Stimulated activated CD8-positive, alpha-beta memory T cell treated with anti-CD3 and anti-CD28 coated beads, Interleukin-15, amount 100 ng/mL, for 4 hours (primary cell): ENCODE data around the gene COL9A3.
A peak's percentile ranks its signal among the peaks of the same experiment; 100 is the strongest.

Experiments used
- DNase-seq, 2 donors: peaks; one replicate each; pipeline ENCODE4 v3.0.0-alpha.2; 2020; ENCODE audit warnings: low read depth in 2 of 2

The COL9A3 gene

GRCh38 chr20:62816884-62817873 lies at the start of gene COL9A3:
Gene COL9A3 (plus strand): TSS chr20:62817050. CDS start chr20:62817065, 15 bp downstream.
- DNase-seq = no peak

GRCh38 chr20:62768234-62768546 lies 48.7 kb upstream of the COL9A3 start:
- no peak for DNase-seq

GRCh38 chr20:62768551-62769287 lies 48.1 kb upstream of the COL9A3 start:
- no peak for DNase-seq

- no peak for DNase-seq
Observed at GRCh38 chr20:62769346-62770071, 47.3 kb upstream of the COL9A3 start.

GRCh38 chr20:62770111-62770910 lies 46.5 kb upstream of the COL9A3 start:
- DNase-seq = no peak

GRCh38 chr20:62770916-62771315 lies 45.9 kb upstream of the COL9A3 start:
- DNase-seq = no peak

GRCh38 chr20:62771396-62772102 lies 45.3 kb upstream of the COL9A3 start:
- no peak for DNase-seq

DNA sequence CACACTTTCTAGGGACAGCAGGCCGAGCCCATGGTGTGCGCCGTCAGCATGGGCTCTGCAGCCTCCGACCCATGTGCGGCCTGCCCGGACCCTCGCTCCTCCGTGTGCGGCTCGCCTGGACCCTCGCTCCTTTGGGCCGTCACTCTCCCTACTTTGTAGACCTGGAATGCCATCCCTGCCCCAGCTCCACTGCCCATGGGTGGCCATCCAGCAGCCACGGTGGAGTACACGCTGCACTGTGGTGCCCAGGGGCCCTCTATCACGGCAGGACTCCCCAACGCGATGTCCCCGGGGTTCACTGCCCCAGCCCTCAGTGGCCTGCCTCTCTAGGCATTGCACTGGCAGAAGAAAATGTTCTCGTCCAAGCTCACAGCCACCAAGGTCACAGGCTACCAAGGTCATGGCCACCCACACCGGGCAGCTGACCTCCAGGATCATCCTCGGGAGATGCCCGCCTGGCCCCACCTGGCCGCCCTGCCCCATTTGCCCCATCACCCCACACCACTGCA lies 44.7 kb upstream of the COL9A3 start:
- no peak for DNase-seq

GRCh38 chr20:62772619-62772989 lies 44.2 kb upstream of the COL9A3 start:
- DNase-seq = no peak

GRCh38 chr20:62772990-62773844 lies 43.6 kb upstream of the COL9A3 start:
- no peak for DNase-seq

DNA sequence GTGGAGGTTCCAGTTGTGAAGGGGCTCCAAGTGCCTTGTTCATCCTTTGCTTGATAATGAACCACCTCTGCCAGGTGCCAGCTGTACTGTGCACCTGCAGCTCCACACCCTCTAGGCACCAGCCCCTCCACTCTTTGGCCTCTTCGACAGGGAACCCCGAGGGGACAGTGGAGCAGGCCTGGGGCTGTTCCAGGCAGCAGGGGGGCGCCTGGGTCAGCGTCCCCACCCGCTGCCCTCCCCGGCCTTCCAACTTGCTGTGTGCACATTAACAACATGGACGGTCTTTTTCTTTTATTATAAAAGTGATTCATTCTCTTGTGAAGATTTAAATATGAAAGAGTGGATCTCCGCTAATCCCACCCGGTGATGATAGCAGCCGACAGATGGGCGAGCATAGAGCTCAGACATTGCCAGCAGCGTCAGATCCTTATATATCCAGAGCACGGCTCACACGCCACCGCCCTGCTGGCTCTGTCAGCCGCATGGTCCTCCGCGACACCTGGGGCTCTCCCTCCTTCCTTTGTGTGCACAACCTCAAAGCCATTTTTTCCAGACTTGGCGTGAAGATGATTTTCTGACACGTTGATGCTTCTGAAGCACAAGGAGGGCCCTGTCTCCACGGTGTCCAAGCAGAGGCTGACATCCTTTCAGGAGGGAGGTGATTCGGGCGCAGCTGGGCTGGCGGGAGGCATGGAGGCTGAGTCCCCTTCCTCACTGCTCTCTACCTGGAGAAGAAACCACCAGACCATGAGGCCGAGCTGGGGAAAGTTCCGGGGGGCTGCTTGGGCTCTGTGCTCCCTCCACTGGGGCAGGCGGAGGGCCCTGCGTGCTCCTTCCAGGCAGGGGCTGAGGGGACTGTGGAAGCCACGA lies 42.8 kb upstream of the COL9A3 start:
- no peak for DNase-seq

DNA sequence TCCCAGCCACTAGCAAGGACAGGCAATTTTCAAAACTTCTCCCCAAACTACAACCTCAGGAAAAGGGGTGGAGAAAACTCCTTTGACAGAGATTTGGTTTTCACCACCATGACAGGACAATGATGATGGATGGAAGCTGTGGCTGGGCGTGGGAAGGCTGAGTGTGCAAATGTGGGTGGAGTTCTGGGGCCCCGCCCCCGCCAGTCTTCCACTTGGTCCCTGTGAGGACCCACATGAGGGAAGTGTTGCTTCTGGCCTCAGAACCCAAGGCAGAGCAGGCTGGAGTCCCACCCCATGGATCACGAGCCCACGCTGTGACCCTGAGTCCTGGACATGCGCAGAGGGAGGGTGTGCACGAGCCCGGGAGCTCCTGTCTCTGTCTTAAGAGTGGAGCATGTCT lies 42.1 kb upstream of the COL9A3 start:
- DNase-seq = no peak

GRCh38 chr20:62775206-62775605 lies 41.6 kb upstream of the COL9A3 start:
- DNase-seq = no peak

DNA sequence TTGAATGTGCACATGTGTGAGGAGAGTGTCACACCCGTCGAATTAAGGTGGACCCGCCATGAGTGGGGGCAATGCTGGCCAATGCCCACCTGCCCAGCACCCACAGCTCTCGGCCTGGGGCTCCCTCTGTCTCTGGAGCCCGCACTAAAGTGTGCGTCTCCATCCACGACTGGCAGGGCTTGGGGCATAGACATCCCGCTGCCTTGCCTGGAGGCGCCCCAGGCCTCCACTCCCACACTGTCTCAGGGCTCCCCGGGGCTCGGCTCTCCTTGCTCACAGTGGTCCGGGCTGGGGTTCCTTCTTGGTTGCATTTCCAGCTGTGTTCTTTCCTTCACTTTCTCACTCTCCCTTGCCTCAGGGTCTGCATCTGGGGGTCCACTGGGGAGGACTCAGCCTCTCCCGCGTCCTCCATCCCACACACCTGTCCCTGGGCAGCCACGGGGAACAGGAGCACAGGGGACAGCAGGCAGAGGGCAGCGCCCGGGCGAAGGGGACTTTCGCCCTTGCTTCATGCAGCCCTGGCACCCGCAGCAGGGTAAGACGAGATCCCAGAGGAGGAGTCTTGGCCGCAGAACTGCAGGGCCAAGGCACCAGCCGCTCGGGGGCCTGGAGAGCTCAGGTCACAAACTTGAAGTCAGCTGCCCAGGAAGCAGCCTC lies 40.7 kb upstream of the COL9A3 start:
- no peak for DNase-seq

GRCh38 chr20:62776692-62777527 lies 39.9 kb upstream of the COL9A3 start:
- DNase-seq = peak in 1 of 2 donors; percentile 40

GRCh38 chr20:62777528-62777830 lies 39.4 kb upstream of the COL9A3 start:
- DNase-seq = no peak

DNA sequence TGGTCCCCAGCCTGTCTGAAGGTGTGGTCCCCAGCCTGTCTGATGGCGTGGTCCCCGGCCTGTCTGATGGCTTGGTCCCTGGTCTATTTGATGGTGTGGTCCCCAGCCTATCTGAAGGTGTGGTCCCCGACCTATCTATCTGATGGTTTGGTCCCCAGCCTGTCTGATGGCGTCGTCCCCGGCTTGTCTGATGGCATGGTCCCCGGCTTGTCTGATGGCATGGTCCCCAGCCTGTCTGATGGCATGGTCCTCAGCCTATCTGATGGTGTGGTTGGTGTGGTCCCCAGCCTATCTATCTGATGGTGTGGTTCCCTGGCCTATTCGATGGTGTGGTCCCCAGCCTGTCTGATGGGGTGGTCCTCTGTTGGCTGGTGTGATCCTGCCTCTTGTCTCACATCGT lies 38.8 kb upstream of the COL9A3 start:
- no peak for DNase-seq
